GM19351 (cell line): ENCODE data around the gene ROBO3.

ENCODE experiments used
- ATAC-seq: cut with Tn5 transposase; IDR thresholded peaks from one replicate; pipeline ENCODE4 v1.9.1; 2021; ENCODE audit warnings: mild to moderate bottlenecking, moderate library complexity; ENCODE audit not compliant: unreplicated experiment

ROBO3 gene

GRCh38 chr11:124891373-124891861 lies 26.2 kb downstream of the ROBO3 start:
- ATAC-seq: no peak

GRCh38 chr11:124892146-124892545 lies 26.9 kb downstream of the ROBO3 start:
- ATAC-seq: no peak

GRCh38 chr11:124892750-124893454 lies 27.7 kb downstream of the ROBO3 start:
- no peak for ATAC-seq

DNA sequence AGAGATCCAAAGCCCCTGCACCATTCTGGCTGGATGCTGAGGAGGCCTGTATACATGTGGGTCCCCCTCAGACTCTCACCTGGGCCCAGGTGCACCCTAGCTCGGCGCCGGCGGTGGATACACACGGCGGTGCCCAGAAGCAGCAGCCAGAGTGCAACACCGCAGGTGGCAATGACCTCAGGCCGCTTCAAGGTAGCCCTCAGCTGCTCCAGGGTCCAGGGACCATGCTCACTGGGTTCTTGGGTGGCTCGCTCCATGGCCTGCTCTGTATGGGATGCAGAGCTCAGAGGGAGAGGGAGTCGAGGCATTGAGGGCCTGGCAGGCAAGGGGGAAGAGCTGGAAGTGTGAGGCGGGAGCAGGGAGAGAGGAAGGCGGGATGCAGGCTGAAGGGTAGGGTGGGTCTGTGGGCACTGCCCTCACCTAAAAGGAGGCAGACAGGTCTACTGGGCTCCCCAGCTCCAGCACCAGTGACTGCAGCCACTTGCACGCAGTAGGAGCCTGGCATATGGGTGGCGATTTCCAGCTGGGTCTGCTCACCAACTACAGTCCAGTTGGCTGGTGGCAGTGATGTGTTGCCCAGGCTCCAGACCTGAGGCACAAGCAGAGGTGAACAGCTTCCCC lies 28.7 kb downstream of the ROBO3 start:
- no peak for ATAC-seq

- no peak for ATAC-seq
Observed at GRCh38 chr11:124894606-124895430, 29.6 kb downstream of the ROBO3 start.

DNA sequence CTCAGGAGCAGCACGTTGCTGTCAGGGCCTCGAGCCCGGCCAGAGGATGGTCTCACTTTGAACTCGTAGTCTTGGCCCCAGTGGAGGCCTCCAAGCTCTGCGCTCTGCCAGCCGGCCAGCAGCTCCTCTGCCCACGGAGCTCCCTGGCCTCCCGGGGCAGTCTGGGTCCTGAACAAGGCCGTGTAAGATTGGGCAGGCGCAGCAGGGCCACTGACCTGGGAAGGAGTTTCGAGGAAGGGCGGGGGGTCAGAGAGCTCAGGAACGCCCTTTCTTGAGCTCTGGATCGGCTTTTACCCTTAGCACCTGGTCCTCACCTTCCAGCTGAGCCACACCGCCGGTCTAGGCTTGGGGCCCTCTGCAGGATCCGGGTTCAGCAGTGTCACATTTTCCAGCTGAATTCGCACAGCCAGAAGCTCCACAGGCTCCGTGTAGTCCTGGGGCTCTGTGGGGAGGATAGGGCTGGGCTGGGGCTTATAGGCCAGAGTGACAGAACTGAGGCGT lies 30.3 kb downstream of the ROBO3 start:
- ATAC-seq: no peak

GRCh38 chr11:124896071-124896750 lies 31.0 kb downstream of the ROBO3 start:
- no peak for ATAC-seq

DNA sequence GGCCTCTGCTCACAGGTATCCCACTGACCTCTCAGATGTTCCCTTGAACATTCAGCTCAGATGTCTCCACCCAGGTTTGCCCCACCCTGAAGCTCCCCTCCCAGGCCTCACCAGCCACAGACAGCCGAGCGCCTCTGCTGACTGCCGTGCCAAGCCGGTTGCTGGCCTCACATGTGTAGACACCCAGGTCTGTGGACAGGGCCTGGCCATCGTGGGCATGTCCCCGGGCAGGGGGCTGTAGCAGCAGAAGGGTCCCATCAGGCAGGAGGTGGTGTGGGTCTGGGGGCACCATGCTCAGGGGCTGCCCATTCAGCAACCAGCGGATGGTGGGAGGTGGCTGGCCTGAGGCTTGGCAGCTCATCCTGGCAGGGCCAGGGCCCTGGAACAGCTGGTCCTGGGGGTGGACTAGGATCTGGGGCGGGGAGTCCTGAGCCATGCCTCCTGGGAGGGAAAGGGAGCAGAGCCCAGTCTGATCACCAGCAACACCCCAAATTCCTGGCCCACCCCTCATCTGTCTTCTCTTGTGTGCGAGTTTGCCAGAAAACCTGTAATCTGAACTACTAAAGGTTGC lies 31.7 kb downstream of the ROBO3 start:
- ATAC-seq: no peak

DNA sequence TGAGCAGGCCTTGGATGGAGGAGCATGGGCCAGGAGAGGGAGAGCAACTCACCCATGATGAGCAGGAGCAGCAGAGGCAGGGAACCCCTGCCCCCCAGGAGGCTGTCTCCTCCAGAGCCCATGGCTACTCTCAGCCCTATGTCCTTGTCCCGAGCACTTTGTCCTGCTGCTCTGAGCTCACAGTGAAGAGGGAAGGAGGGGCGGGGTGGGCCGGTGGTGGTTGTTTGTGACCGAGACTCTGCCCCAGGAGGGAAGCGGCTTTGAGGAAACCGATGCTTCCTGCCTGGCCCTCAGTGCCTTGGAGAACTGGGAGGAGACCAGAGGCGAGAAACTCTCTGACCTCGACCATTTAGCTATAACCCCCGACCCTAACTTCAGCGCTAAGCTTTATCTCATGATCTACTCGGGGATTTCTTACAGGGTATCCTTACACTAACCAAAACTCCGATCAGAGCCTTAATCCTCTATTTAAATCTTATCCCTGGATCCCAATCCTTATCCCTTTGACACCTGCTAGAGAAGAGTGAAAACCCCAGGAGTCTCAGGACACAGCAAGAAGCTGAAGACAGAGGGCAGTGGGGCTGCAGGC lies 32.5 kb downstream of the ROBO3 start, which contains the start of gene ROBO4:
ROBO4 (minus strand) TSS at position 192 of the 589 bp plus-strand sequence; CDS start at position 122, 70 bp downstream.
- no peak for ATAC-seq

DNA sequence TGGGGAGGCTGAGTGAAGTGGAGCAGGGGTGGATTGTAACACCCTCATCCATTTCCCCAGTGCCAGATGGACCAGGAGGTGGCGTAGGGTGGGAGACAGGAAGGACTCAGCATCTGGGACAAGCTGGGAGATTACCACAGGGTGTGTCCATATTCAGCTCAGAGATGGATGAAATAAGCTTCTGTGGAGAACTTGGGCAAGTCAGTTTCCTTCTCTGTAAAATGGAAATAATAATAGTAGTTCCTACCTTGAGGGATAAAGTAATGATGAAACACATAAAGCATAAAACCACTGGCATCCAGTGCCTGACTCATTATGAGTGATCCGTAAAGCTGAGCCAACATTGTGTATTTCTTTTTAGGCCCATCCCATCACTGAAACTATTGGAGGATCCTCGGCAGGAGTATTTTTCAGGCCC lies 33.0 kb downstream of the ROBO3 start:
- ATAC-seq: no peak

GRCh38 chr11:124898711-124899110 lies 33.5 kb downstream of the ROBO3 start:
- no peak for ATAC-seq

- no peak for ATAC-seq
Observed at GRCh38 chr11:124899383-124900145, 34.3 kb downstream of the ROBO3 start.

- ATAC-seq: no peak
Observed at GRCh38 chr11:124900464-124900863, 35.2 kb downstream of the ROBO3 start.

- no peak for ATAC-seq
Observed at GRCh38 chr11:124902616-124903015, 37.4 kb downstream of the ROBO3 start.

GRCh38 chr11:124915541-124916369 lies 50.5 kb downstream of the ROBO3 start:
- no peak for ATAC-seq

DNA sequence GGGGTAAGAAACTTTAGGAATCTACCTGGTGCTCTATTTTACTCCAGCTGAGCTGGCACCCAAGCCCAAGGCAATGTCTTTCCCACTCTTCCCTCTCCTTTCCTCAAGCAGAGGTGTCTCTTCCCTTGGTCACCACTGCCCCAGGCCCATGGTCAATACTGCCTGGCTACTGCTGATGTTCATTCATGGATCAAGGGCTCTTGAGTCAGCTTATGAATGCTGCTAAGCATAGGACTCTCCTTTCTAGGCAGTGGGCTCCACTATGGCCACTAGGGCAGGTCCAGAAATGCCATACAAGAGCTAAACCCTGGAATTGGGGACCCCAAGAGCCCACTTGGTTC lies 51.1 kb downstream of the ROBO3 start:
- ATAC-seq: no peak

GRCh38 chr11:124917115-124917637 lies 51.9 kb downstream of the ROBO3 start:
- no peak for ATAC-seq

GRCh38 chr11:124918950-124919349 lies 53.7 kb downstream of the ROBO3 start, which contains the start of gene HEPN1:
HEPN1 (plus strand) TSS chr11:124919250.
- ATAC-seq: no peak
